Lung (tissue), 12 donors: ENCODE measurements around the gene NES. TPM values are rescaled to one million over a fixed set of nuclear protein-coding genes. Genes with fewer than 3 reads are reported as not detected.

Experiments
- ATAC-seq: fragments of 200-7000 bp; cut with Tn5 transposase; one replicate; pipeline ENCODE4 v1.9.1; 2020; ENCODE audit warnings: moderate number of reproducible peaks; ENCODE audit not compliant: insufficient read depth, low FRiP score
- DNase-seq, 3 donors: peaks; one replicate each; pipeline ENCODE4 v3.0.0-alpha.2; 2013 to 2017
- H3K27ac ChIP-seq, 2 donors: one replicate each; pipeline ENCODE4 v1.5.1; 2013; ENCODE audit warnings: mild to moderate bottlenecking in 2 of 2, moderate library complexity in 2 of 2, control low read depth in 1 of 2, inconsistent platforms in 1 of 2, low read depth in 1 of 2, low read length in 1 of 2
- H3K27me3 ChIP-seq, 3 donors: one replicate each; pipeline ENCODE4 v1.5.1; 2013; ENCODE audit warnings: low read length in 2 of 3; ENCODE audit not compliant: control insufficient read depth in 3 of 3, insufficient read depth in 3 of 3
- H3K36me3 ChIP-seq, 4 donors: one replicate each; pipeline ENCODE4 v1.5.1; 2013; ENCODE audit warnings: low read length in 4 of 4, mild to moderate bottlenecking in 1 of 4, moderate library complexity in 1 of 4; ENCODE audit not compliant: control insufficient read depth in 4 of 4, insufficient read depth in 4 of 4
- H3K4me1 ChIP-seq, 5 donors: one replicate each; pipeline ENCODE4 v1.5.1; 2013; ENCODE audit warnings: low read length in 5 of 5, mild to moderate bottlenecking in 2 of 5, moderate library complexity in 1 of 5; ENCODE audit not compliant: control insufficient read depth in 5 of 5, insufficient read depth in 5 of 5
- H3K4me3 ChIP-seq: one replicate; pipeline ENCODE4 v1.5.1; 2013; ENCODE audit warnings: mild to moderate bottlenecking, control low read depth, moderate library complexity
- H3K9ac ChIP-seq, 2 donors: one replicate each; pipeline ENCODE4 v1.5.1; 2013; ENCODE audit warnings: low read length in 2 of 2, control low read depth in 1 of 2; ENCODE audit not compliant: insufficient read depth in 1 of 2
- H3K9me3 ChIP-seq, 4 donors: one replicate each; pipeline ENCODE4 v1.5.1; 2013; ENCODE audit warnings: low read length in 3 of 4, mild to moderate bottlenecking in 1 of 4, moderate library complexity in 1 of 4; ENCODE audit not compliant: control insufficient read depth in 4 of 4, insufficient read depth in 3 of 4
- WGBS, 2 donors: extraction: QIAGEN DNeasy Blood & Tissue Kit; methylation state at CpG; one replicate each; pipeline ENCODE4 v1.1.7; 2013; 5-methylcytosine and 5-hydroxymethylcytosine counted together
- polyA plus RNA-seq, 2 donors: library from polyadenylated mRNA; stranded (reverse); fragments of 200-250 nt; gene quantifications; one replicate each; pipeline ENCODE4 v1.2.1, GENCODE V29; 2013
- total RNA-seq, 2 donors: library from RNA; depleted of rRNA in 1 of 2; stranded (reverse); fragments of >200 nt in 1 of 2; gene quantifications; one replicate each; pipeline ENCODE4 v1.2.1, GENCODE V29; 2014 to 2021
- TF ChIP-seq, protein P1 (sequence below): IDR thresholded peaks from 2 replicates; pipeline ENCODE4 v1.5.1; 2012; ENCODE audit warnings: mild to moderate bottlenecking; ENCODE audit errors: control extremely low read depth, extremely low read depth
- donor health status: control.
- donor health status: control.
- donor health status: Bipolar disorder and iron deficiency.
- donor health status: healthy.
- donor health status: DM: yes; HTN: yes; CAD: no.

Gene NES
- total and polyA plus RNA-seq, 4 donors: 17.6 to 57.4 (median 34.2) TPM

GRCh38 chr1:156647351-156647750 is 29.9 kb downstream of the NES start:
- no peak overlapping the region for H3K4me3 ChIP-seq
- TF ChIP-seq, protein P1, sequence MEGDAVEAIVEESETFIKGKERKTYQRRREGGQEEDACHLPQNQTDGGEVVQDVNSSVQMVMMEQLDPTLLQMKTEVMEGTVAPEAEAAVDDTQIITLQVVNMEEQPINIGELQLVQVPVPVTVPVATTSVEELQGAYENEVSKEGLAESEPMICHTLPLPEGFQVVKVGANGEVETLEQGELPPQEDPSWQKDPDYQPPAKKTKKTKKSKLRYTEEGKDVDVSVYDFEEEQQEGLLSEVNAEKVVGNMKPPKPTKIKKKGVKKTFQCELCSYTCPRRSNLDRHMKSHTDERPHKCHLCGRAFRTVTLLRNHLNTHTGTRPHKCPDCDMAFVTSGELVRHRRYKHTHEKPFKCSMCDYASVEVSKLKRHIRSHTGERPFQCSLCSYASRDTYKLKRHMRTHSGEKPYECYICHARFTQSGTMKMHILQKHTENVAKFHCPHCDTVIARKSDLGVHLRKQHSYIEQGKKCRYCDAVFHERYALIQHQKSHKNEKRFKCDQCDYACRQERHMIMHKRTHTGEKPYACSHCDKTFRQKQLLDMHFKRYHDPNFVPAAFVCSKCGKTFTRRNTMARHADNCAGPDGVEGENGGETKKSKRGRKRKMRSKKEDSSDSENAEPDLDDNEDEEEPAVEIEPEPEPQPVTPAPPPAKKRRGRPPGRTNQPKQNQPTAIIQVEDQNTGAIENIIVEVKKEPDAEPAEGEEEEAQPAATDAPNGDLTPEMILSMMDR: no peak
- WGBS, 2 donors: 69 to 79% methylated on average over 10 of the region's 10 CpGs
- H3K27ac ChIP-seq: no peak overlapping the region
- peak in 1 of 3 donors; percentile 4 for DNase-seq
- H3K4me1 ChIP-seq: peaks cover 0 to under 1% (median 0%) of the 10 kb centered on the region in 5 donors
- no peak for ATAC-seq
- H3K9me3 ChIP-seq: peaks cover 0 to 2% (median 0%) of the 10 kb centered on the region in 4 donors
- no peak overlapping the region for H3K9ac ChIP-seq
- H3K27me3 ChIP-seq: peaks cover 10 to 76% (median 47%) of the 10 kb centered on the region in 3 donors
- H3K36me3 ChIP-seq: no peaks in the 10 kb centered on the region

DNA sequence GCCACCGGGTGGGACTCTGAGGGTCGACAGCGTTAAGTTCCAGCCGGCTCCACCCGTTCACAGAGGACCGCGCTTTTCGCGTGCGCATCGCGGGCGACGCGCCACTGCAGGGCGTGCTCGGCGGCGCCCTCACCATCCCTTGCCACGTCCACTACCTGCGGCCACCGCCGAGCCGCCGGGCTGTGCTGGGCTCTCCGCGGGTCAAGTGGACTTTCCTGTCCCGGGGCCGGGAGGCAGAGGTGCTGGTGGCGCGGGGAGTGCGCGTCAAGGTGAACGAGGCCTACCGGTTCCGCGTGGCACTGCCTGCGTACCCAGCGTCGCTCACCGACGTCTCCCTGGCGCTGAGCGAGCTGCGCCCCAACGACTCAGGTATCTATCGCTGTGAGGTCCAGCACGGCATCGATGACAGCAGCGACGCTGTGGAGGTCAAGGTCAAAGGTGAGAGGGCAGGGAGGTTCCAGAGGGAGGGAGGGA is 30.4 kb downstream of the NES start:
- H3K27me3 ChIP-seq: peaks cover 10 to 79% (median 49%) of the 10 kb centered on the region in 3 donors
- TF ChIP-seq, protein P1: no peak
- peaks cover 0 to 2% (median 0%) of the 10 kb centered on the region in 4 donors for H3K9me3 ChIP-seq
- H3K4me3 ChIP-seq: no peak overlapping the region
- peaks cover 0 to 4% (median 0%) of the 10 kb centered on the region in 5 donors for H3K4me1 ChIP-seq
- ATAC-seq (no peak), DNase-seq (no peak)
- no peak overlapping the region for H3K27ac ChIP-seq
- 9 to 13% methylated on average over 49 to 51 of the region's 51 CpGs for WGBS, 2 donors
- H3K9ac ChIP-seq: no peak overlapping the region
- H3K36me3 ChIP-seq: no peaks in the 10 kb centered on the region

- no peak overlapping the region for H3K9ac ChIP-seq
- ATAC-seq: no peak
- WGBS, 2 donors: 82 to 93% methylated on average over 1 of the region's 1 CpG
- TF ChIP-seq, protein P1: no peak
- no peak overlapping the region for H3K27ac ChIP-seq
- peaks cover 0 to 8% (median 0%) of the 10 kb centered on the region in 5 donors for H3K4me1 ChIP-seq
- H3K9me3 ChIP-seq: no peaks in the 10 kb centered on the region
- no peak overlapping the region for H3K4me3 ChIP-seq
- no peak for DNase-seq
- H3K36me3 ChIP-seq: no peaks in the 10 kb centered on the region
- peaks cover 10 to 86% (median 59%) of the 10 kb centered on the region in 3 donors for H3K27me3 ChIP-seq
Measured at GRCh38 chr1:156645666-156646065, 31.5 kb downstream of the NES start.

DNA sequence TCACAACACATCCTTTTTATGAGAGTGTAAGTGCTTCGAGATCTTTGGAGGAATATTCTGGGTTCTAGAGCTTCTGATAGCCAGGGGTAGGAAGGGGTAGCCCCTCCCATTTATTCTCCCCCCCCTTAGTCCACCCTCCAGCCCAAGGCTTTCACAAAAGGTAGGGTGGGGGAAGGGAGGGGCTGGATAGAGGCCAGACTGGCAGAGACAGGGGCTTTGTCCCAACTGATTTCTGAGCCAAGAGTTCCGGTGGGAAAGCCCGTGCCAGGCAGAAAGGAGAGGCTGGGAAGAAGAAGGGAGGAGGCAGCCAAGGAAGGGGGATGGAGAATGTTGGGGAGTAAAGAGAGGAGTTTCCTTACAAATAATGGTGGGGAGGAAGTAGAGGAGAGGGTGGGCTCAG is 32.2 kb downstream of the NES start:
- Histone ChIP-seq H3K9me3 (no peaks in the 10 kb centered on the region), H3K27ac (no peak overlapping the region), H3K4me1 (peaks cover 0 to 8% (median 0%) of the 10 kb centered on the region in 5 donors), H3K36me3 (no peaks in the 10 kb centered on the region), H3K9ac (no peak overlapping the region), H3K27me3 (peaks cover 10 to 88% (median 61%) of the 10 kb centered on the region in 3 donors), H3K4me3 (no peak overlapping the region)
- TF ChIP-seq, protein P1: no peak
- WGBS, 2 donors: 43 to 58% methylated on average over 3 of the region's 3 CpGs
- ATAC-seq (no peak), DNase-seq (peak in 1 of 3 donors; percentile 5)
